ENCODE measurements around the gene NACC2. TPM values are rescaled to one million over a fixed set of nuclear protein-coding genes. Genes with fewer than 3 reads are reported as not detected.

NACC2 gene
- total RNA-seq, 4 donors from 2014 or later = 22.9 to 37.6 (median 24.8) TPM

DNA sequence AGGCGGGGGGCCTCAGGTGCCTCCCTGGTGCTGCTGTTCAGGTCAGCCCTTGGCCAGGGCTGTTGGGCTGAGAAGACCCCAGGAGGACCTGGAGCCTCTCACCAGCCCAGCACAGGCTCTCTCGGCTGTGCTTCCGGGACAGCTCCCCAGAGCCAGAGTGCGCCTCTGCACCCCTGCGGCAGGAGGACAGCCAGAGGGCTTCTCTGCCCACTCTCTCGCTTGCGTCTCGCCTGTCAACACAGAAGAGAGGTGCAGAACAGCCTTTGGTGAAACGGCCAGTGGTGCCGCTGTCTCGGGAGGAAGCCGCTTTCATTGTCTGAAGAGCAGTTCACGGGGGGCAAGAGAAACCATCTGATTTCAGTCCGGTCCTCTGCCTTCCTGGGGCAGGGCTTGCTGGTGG lies 3.8 kb upstream of the NACC2 start:
- no peak for DNase-seq (ENCODE audit: low spot score)
- TF ChIP-seq, protein P1, sequence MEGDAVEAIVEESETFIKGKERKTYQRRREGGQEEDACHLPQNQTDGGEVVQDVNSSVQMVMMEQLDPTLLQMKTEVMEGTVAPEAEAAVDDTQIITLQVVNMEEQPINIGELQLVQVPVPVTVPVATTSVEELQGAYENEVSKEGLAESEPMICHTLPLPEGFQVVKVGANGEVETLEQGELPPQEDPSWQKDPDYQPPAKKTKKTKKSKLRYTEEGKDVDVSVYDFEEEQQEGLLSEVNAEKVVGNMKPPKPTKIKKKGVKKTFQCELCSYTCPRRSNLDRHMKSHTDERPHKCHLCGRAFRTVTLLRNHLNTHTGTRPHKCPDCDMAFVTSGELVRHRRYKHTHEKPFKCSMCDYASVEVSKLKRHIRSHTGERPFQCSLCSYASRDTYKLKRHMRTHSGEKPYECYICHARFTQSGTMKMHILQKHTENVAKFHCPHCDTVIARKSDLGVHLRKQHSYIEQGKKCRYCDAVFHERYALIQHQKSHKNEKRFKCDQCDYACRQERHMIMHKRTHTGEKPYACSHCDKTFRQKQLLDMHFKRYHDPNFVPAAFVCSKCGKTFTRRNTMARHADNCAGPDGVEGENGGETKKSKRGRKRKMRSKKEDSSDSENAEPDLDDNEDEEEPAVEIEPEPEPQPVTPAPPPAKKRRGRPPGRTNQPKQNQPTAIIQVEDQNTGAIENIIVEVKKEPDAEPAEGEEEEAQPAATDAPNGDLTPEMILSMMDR (IDR thresholded peaks at IDR 0.05) = no peak
- no peak for ATAC-seq (ENCODE audit: low FRiP score)

DNA sequence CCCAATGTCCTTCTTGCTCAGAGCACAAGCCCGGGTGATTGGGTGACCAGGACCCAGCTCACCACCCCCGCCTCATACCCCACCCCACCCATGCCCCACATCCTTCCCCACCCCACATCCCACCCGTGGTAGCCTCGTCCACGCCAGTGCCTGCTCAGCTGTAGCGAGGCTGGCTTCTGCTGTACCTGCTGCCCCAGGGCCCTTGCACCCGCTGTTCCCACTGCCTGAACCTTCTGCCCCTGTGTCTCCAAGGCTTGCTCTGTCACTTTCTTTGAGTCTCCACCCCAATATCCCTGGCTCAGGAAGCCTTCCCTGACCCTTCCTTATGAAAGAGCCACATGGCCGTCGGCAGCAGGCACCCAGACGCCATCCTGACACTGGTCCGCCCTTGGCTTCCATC lies 3.1 kb upstream of the NACC2 start:
- TF ChIP-seq, protein P1 (IDR thresholded peaks at IDR 0.05) = no peak
- ATAC-seq (ENCODE audit: low FRiP score) = no peak
- no peak for DNase-seq (ENCODE audit: low spot score)

DNA sequence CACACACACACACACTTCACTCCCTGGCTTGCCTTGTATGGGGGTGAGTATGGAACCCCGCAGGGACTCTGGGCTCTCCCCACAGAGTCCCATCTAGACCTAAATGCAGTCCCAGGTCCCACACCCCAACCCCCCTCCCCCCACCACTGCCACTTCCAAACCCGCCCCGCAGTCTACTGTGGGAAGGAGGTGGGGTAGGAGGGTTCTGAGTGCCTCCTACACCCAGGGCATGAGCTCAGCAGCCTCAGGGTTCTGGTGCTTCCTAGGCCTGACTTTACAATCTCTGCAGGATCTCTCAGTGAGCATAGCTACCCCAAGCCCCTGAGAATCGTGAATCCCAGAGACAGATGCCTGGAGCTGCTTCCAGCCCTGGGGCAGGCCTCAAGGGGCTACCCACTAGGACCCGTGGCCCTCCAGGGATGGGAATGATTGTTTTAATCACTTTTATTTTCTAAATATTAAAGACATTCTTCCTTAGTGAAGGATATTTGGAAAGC lies 1.5 kb upstream of the NACC2 start:
- DNase-seq (ENCODE audit: low spot score) (no peak), ATAC-seq (ENCODE audit: low FRiP score) (no peak)
- TF ChIP-seq, protein P1 (IDR thresholded peaks at IDR 0.05) = no peak

DNA sequence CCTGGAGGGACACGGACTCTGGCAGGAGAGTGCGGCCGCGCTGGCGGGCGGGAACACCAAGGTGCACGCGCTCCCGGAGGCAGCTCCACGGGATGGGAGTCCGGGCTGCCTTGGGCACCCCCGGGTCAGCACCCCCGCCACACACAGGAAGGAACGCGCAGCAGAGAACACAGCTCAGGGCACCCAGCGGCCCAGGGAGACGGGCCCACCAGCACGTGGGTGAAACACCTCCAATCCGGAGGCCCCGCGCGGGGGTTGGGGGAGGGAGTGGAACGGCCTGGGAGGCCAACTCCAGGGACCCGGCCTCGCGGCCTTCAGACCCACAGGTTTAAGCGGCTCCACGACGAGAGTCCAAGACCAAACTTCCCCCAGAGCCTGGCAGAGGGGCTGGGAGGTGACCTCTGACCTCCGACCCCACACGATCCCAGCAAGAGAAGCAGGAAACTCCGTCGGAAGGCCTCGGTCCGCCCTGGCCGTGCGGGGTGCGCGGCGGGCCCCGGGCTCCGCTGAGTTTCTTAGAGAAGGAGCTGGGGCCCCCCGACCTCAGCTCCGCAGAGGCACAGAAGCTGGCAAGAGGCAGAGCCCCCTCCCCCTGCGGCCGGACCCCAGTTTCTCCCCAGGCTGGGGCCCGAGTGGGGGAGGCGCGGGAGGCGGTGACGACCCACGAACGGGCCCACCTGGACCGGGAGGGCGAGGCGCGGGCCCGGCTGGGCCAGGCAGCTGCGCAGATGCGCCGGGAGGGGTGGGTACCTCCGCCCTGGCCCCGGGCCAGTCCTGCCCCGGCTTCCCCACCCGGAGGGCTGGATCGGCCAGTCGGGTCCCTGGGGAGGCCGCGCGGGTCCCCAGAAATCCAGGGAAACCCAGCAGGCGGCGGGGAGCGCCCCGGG lies 851 bp downstream of the NACC2 start:
- DNase-seq (ENCODE audit: low spot score) (peak; percentile 58), ATAC-seq (ENCODE audit: low FRiP score) (peak; percentile 55)
- TF ChIP-seq, protein P1 (IDR thresholded peaks at IDR 0.05) = no peak

DNA sequence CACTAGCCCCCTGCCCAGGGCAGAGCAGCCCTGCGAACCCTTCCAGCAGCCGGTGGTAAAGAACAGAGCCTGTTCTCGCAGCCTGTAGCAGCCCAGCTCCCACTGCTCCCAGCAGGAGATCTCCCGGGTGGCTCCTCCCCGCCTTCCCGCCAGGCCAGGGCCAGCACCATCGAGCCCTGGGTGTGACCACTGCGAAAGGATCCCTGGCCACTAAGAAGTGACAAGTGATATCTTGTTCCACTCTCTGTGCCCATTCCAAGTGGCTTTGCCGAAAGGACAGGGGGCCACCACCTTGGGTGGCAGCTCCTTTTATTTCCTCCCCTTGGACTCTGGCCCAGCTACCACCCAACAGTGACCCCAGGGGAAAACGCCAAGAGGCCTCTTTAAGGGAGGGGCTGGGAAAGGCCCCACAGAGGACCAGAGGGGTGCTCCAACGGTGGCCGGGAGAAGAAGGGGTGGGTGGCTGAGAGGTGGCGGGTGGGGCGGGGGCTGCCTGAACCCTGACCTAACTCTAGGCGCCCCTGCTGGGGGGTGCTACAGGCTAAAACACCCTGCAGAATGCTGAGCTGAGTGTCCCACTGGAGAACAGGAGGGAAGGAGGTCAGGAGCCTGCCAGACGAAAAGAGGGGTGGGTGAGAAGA lies 1.6 kb downstream of the NACC2 start:
- TF ChIP-seq, protein P1 (IDR thresholded peaks at IDR 0.05) = no peak
- no peak for DNase-seq (ENCODE audit: low spot score)
- ATAC-seq (ENCODE audit: low FRiP score) = no peak

DNA sequence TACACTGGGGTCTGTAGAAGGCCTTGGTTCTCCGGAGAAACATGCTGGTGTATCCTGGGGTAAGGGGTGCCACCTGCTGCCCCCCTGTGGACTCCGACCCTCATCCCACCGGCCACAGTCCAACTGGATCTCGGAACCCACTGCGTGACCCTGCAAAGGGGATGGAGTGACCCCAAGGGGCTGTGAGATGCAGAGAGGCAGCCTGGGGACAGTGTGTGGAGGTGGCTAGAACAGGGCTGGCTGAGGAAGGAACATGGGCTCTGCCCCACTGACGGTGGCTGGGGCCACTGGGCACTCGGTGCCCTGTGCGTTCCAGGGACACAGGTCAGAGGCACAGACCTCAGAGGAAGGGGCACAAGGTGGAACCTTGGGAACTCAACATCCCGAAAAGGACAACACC lies 2.3 kb downstream of the NACC2 start:
- no peak for DNase-seq (ENCODE audit: low spot score)
- TF ChIP-seq, protein P1 (IDR thresholded peaks at IDR 0.05) = no peak
- ATAC-seq (ENCODE audit: low FRiP score) = no peak

Measured in omental fat pad (tissue), 4 donors.